NCI-H446 treated with DMSO at 0.1 percent for 48 hours (cell line): Measurements from ENCODE around the gene TAOK3.
"Not testable (repeated sequence)": the region's sequence is repeated elsewhere in the genome, so short reads cannot be mapped to it uniquely, and the experiment has no call there.

Source experiments
- DNase-seq: peaks from one replicate; lab custom pipeline; 2025; lab: John Stamatoyannopoulos, UW

TAOK3 gene

GRCh38 chr12:118373616-118374015 is 909 bp upstream of the TAOK3 start:
- no peak for DNase-seq

DNA sequence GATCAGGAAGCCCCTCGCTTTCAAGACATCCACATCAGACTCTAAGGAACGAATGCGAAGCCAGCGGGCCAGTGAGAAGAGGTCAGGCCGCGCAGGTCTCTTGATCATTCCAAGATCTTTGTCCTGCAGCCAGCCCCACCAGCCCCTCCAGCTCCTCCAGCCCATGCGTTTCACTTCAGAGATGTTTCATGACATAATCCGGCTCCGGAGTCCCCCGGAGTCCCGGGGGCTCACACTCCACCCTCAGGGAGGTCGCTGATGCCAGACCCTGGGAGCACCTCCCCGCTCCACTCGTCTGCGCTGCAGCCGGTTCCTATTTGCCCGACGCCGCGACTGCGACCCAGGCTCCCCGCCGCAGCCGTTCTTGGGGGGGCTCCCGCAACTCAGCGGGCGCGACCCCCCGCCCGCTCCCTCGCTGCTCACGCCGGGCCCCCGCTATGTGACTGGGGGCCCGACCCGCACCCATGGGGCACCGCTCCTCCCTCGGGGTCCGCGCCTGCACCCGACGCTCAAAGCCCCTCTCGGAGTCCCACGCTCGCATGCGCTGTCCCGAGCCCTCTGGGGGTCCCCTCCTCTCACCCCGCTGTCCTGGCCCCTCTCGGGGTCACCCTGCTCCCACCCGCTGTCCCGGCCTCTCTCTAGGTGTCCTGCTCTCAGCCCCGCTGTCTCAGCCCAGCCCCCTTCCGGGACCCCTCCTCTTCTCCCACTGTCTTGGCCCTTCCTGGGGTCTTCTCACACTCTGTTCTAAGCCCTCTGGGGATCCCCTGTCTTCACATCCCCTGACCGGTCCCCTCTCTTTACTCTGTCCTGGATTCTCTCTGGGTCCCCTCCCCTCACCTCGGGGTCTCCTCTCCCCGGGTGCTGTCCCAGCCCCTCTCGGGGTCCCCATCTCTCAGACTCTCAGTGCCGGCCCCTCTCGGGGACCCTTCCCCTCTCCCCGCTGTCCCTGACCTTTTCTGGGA is 1.1 kb downstream of the TAOK3 start:
- DNase-seq: no peak

DNA sequence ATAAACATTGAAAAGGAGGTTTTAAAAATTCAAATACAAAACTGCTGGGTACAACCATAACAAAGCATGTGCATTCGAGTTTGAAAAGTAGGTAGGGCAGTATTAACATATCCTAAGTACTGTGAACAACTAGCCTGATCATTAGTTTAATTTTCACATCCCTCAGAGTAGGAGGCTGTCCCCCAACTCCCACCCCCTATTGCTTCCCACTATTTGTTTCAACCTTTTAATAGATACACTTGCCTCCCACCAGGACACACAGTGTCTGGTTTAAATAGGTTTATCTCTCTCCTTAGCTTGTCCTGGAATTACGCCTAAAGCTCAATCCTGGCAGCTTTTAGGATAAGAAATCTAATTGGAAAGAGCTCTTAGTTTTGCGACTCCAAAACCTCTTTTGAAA is 2.1 kb downstream of the TAOK3 start:
- DNase-seq: no peak

- DNase-seq: no peak
These were observed 3.9 kb downstream of the TAOK3 start for GRCh38 chr12:118368821-118369220.

- DNase-seq: no peak
These were observed 10.8 kb downstream of the TAOK3 start for GRCh38 chr12:118361889-118362288.

- no peak for DNase-seq
These were observed 11.7 kb downstream of the TAOK3 start for GRCh38 chr12:118361092-118361404.

- no peak for DNase-seq
These were observed 13.2 kb downstream of the TAOK3 start for GRCh38 chr12:118359541-118359915.

DNA sequence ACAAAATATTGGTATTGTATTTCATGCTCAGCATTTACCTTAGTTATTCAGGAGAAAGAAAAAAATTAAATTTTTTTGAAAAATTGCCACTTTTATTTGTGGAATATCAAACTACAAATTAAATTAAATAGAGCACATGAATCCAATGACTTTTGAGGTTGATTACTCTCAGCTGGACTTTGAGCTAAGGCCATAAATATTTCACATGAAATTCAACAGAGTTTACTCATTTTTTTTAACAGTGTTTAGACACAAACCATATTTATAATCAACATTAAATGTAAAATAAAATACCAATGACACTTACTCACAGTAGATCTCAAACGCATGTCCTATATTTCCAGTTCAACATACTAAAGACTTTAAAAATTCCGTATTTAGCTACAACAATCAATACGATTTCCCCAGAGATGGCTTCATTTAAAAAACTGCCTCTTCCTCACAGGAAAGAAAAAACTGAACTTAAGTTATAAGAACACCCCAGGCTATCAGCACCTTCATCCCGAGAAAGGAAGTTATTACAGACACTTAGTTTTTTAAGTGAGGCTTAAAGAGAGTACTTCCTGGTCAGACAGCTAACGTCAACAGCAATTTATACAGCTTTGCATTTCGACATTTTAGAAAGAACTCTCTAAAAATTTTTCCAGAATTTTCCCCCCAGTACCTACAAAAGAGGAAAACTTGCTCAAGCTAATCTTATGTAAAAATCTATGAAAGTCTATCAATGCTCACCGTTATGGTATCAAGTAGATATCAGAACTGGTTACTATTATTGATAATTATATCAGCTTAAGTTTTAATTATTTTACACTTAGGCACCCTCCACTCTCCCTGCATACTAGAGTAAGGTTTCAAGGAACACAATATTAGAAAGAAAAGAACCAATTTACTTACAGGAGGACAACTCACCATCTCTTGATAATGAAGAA is 13.8 kb downstream of the TAOK3 start:
- DNase-seq: no peak

- no peak for DNase-seq
These were observed 14.7 kb downstream of the TAOK3 start for GRCh38 chr12:118358008-118358359.

GRCh38 chr12:118357257-118358007 is 15.3 kb downstream of the TAOK3 start:
- no peak for DNase-seq

- DNase-seq: no peak
These were observed 15.9 kb downstream of the TAOK3 start for GRCh38 chr12:118356809-118357256.

GRCh38 chr12:118355843-118356242 is 16.9 kb downstream of the TAOK3 start:
- no peak for DNase-seq

GRCh38 chr12:118354903-118355302 is 17.8 kb downstream of the TAOK3 start:
- no peak for DNase-seq

- not testable (repeated sequence) for DNase-seq
These were observed 18.2 kb downstream of the TAOK3 start for GRCh38 chr12:118354503-118354902.

- no peak for DNase-seq
These were observed 19.0 kb downstream of the TAOK3 start for GRCh38 chr12:118353721-118354120.

DNA sequence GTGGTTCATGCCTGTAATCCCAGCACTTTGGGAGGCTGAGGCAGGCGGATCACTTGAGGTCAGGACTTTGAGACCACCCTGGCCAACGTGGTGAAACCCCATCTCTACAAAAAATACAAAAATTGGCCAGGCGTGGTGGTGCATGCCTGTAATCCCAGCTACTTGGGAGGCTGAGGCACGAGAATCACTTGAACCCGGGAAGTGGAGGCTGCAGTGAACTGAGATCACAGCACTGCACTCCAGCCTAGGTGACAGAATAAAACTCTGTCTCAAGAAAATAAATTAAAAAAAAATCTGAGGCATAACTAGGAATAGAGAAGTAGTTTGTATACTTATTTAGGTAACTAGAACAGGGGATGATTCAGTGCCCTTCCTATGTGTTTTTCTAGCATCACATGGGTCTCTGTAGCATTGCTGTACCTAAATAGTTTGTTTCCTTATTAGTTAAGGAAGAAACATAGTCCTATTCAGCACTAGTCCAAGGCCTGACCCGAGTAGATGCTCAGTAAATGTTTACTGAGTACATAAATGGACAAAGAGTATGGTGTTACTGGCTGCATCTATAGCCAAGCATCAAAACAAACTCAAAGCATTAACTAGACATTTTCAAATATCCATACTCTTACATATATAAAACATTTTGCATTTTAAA is 21.7 kb downstream of the TAOK3 start:
- no peak for DNase-seq

DNA sequence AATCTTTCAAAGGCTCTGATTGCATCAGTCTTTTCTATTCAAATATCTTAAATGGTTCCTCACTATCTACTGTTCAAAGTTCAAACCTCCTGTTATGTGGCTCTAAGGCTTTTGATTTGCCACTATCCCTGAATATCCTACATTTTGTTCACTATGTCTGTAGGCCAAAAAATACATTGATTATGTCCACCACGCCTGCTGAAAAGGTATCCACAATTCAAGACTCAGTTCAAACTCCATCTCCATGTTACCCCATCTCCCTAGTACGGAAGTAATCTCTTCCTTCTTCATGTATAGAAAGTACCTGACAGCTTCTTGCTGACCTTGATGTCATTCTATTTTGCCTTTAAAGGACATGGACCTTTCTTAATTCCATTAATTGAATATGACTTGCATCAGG is 24.8 kb downstream of the TAOK3 start:
- DNase-seq: no peak

- no peak for DNase-seq
These were observed 25.8 kb downstream of the TAOK3 start for GRCh38 chr12:118346895-118347294.

GRCh38 chr12:118345355-118345754 is 27.4 kb downstream of the TAOK3 start:
- no peak for DNase-seq

DNA sequence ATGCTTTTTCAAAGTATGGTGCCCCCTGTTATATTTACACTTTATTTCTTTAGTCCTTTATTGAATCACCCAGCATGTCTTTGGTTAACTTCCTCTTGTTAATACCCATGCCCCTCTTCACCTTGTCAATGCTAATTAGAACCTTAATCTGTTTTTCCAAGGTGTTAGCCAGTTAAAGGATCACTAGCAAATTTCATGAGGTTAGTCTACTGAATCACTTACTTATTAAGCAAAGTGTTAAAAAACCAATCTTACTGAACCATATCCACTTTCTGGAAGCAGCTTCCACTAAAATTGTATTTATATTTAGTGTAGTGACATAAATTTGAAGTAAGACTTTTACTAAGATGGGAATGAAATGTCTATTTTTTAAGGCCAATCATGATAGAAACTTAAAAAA is 27.9 kb downstream of the TAOK3 start:
- no peak for DNase-seq

DNA sequence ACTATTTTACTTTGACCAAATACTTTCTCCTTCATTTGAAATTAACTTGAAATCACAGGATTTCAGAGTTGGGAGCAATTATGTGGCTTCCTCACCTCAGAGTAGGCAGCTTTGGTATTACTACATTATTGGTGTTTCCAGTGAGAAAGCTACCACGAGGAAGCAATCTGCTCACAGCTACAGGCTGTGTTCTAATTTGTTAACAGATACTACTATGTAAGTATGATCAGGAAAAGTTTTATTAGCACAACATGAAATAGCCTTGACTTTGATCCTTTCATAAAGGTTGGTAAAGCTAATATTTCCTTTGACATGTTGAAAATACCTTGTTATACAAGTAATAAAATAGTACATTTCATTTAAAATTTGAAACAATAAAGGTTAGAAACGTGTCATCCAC is 30.6 kb downstream of the TAOK3 start:
- no peak for DNase-seq
